HG03354 (cell line): ENCODE measurements around the gene SLC2A8.

ENCODE experiments used
- ATAC-seq: cut with Tn5 transposase; IDR thresholded peaks from one replicate; pipeline ENCODE4 v1.9.1; 2021; ENCODE audit warnings: mild to moderate bottlenecking; ENCODE audit not compliant: unreplicated experiment, poor library complexity, severe bottlenecking

Gene SLC2A8

DNA sequence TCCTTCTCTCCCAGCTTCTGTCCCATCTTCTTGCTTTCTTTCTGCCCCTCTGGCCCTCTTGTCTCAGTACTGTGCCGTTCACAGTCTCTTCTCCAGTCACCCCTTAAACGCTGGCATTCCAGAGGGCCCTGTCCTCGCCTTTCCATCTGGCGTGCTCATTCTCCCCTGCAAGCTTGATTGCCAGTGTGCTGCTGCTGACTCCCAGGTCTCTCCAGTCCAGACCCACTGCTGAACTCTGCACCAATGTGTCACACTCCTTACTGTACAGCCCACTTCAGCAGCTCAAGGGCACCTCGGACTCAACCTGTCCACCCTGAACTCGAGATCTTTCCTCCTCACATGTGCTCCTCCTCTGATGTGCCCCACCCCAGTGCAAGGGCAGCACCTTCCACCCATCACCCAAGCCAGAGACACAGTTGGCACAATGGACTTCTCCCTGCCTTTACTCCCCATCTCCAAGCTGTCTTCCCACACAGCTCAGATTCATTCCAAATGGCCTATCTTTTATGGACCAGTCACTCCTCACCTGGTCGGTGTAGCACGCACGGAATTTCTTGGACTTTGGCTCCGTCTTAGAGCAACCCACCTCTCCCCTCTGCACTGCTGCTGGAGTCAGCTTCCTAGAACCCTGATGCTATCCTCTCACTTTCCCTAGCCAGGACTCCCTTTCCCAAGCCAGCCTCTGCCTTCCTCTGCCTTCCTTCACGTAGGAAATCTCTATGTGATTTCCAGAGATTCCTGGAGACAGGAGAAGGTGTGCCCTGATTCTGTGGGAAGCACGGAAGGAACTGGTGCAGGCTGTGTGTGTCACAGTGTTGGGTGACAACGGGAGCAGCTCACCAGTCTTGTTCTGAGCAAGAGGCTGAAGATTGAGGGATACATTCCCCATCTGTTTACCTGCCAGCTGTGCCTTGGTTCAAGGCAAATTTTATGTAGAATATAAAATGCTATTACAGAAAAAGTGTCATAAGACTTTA is 26.0 kb upstream of the SLC2A8 start:
- no peak for ATAC-seq

DNA sequence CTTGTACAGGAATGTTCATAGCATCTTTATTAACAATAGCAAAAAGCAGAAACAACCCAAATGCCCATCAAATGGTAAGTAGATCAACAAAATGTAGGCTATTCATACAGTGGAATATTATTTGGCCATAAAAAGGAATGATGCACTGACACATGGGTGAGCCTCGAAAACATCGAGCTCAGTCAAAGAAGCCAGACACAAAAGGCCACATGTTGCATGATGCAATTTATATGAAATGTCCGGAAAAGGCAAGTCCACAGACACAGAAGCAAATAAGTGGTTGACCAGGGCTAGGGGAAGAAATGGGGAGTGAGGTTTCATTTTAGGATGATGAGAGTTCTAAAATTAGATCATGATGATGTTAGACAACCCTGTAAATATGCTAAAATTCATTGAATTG is 16.5 kb upstream of the SLC2A8 start:
- ATAC-seq, result no peak

DNA sequence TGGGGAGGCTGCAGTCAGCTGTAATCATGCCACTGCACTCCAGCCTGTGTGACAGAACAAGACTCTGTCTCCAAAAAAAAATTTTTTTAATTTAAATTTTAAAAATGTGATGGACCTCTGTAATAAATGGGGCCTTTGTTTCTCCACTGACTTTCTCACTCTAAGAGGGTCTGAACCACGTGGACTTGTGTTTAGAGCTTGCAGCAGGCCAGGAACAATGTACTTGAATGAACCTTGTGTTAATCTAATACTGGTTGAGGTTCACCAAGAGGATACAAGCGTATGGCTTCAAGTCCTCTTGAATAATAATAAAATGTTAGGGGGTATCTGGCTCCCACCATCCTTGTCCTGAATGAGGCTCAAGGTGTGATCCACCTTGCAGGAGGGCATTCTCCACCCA is 14.4 kb upstream of the SLC2A8 start:
- ATAC-seq, result no peak

DNA sequence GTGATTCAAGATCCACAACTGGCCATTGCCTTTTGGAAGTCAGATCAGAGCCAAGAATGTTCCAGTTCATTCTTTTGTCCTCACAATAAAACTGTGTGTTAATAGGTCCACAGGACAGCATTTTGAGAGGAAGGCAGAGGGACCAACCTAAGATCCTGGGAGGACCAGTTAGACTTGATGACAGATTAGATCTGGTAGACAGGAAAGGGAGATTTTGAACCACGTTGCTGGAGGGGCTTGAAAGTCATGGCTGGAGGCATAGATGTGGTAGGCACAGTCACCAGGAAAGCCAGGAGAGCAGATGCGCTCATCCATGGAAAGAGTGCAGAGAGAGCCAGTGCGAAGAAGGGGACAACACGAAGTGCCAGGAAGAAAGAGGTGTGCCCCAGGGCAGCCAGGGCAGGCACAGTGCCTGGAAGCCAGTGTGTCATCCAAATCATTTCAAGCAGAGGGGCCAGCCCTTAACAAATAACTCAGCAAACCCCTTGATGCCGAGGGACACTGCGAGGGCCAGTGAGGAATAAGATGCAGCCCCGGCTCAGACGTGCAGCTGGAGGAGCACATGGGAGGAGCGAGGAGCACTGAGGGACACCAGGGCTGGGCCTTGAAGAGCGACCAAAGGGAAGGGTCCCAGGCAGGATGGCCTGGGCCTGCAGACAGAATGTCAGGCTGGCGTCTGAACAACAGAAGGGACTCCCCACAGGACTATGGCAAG is 12.8 kb upstream of the SLC2A8 start:
- ATAC-seq, result no peak

- no peak for ATAC-seq
These were observed 12.1 kb upstream of the SLC2A8 start for GRCh38 chr9:127384901-127385300.

GRCh38 chr9:127386249-127386648 is 10.7 kb upstream of the SLC2A8 start:
- no peak for ATAC-seq

DNA sequence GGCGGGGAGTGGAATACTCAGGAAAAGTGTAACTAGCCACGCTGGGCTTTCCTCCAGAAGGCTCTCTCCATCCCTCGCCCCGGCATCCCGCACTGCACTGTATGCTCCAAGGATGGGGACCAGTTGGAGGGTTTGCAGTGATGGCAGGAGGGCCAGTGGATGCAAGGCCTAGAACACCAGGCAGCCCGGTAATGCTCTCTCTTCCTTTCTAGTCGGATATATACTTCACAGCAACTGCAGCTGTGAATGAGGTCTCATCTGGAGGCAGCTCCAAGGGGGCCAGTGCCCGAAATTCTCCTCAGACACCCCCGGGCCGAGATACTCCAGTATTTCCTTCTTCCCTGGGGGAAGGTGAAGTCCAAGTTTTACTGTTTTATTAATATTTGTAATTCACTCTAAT is 10.0 kb upstream of the SLC2A8 start:
- no peak for ATAC-seq

DNA sequence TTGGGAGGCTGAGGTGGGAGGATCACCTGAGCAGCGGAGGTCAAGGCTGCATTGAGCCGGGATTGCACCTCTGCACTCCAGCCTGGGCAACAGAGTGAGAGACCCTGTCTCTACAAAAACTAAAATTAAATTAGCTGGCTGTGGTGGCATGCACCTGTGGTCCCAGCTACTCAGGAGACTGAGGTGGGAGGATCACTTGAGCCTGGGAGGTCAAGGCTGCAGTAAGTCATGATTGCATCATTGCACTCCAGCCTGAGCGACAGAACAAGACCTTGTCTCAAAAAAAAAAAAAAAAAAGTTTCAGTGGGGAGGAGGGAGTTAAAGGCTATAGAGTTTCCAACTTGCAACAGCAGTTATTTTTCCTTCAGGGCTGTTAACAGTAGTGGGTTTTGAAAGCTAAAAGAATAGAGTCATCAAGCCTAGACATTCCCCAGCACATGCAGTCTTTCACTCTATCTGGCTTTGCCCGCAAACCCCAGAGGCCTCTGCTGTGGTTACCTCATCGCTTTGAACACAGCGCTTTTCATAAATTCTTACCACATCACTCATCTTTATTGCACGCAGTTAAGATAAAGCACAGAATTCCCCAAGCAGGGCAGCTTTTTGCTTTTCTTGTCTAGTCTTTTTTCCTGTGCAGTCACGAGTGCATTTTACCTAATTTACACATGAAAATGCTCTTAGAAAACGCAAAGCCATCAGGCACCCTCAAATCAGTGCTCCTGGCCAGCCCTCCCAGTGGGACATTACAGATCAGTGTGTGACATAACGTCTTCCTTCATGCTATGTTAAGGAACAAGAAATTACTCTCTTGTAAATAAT is 8.7 kb upstream of the SLC2A8 start:
- ATAC-seq, result peak; percentile 78

- ATAC-seq, result no peak
These were observed 8.1 kb upstream of the SLC2A8 start for GRCh38 chr9:127388856-127389238.

- ATAC-seq, result no peak
These were observed 7.4 kb upstream of the SLC2A8 start for GRCh38 chr9:127389381-127390247.

DNA sequence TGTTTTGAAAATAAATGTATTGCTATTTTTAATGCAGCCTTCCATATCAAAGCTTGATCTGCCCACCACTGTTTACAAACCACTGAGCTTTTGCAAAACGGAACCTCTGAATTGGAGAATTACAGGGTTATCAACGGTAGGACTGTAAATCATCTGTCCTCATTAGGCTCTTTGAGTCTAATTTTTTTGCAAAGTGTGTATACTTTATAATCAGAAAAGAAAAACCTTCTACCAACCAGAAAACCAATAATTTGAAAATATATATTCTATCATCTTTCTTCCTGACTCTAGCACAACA is 6.8 kb upstream of the SLC2A8 start:
- ATAC-seq, result no peak

- ATAC-seq, result no peak
These were observed 6.4 kb upstream of the SLC2A8 start for GRCh38 chr9:127390563-127390962.

GRCh38 chr9:127392166-127392565 is 4.8 kb upstream of the SLC2A8 start:
- ATAC-seq, result no peak

- ATAC-seq, result no peak
These were observed 4.0 kb upstream of the SLC2A8 start for GRCh38 chr9:127392976-127393375.

DNA sequence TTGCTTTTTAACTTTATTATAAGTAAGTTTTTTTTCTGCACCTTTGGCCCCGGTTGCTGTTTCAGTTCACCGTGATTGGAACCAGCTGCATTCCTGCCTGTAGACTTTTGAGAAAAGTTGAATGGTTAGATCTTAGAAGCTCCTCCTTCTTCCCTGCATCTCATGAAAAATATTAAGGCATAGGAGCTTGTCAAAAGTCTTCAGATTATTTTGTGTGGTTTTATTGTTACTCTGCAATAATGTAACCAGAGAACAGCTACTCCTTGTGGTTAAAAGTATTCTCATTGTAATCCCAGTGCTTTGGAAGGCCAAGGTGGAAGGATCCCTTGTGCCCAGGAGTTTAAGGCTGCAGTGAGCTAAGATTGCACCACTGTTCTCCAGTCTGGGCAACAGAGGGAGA is 3.3 kb upstream of the SLC2A8 start:
- no peak for ATAC-seq

- ATAC-seq, result no peak
These were observed 1.3 kb upstream of the SLC2A8 start for GRCh38 chr9:127395497-127396252.

- ATAC-seq, result no peak
These were observed 639 bp upstream of the SLC2A8 start for GRCh38 chr9:127396253-127396807.

DNA sequence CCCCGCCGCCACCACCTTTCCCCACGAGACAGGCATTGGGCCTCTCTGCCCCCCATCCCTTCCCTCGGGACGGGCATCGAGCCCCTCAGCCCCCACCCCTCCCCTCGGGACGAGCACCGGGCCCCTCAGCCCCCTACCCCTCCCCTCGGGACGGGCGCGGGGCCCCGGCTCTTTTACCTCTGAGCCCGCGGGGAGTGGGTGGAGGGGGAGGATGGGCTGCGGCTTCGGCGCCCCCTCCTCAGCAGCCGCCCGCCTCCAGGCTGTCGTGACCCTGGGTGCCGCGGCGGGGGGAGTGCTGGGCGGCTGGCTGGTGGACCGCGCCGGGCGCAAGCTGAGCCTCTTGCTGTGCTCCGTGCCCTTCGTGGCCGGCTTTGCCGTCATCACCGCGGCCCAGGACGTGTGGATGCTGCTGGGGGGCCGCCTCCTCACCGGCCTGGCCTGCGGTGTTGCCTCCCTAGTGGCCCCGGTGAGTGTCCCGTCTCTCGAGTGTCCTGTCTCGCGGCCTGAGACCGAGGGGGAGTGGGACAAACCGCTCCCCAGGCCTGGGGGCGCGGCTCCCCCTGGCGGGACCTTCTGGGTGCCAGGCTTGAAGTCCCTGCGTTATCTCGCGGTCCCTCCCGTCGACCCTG is 791 bp downstream of the SLC2A8 start:
- no peak for ATAC-seq
